Gastroesophageal sphincter (tissue), 4 donors: Measurements from ENCODE around the gene UGGT1. TPM values are rescaled to one million over a fixed set of nuclear protein-coding genes. Genes with fewer than 3 reads are reported as not detected.

Experiments
- ATAC-seq: fragments of 150-250 bp; one replicate; pipeline ENCODE4 v1.9.1; 2016; ENCODE audit warnings: mild to moderate bottlenecking, moderate library complexity
- H3K27ac ChIP-seq, 4 donors: fragments of 200-600 bp; sonication (generic) in 3 of 4; 1 replicate in 3 of 4; 2 replicates in 1 of 4; pipeline ENCODE4 v1.5.1; 2016 to 2019
- H3K27me3 ChIP-seq: fragments of 200-600 bp; sonication (generic); one replicate; pipeline ENCODE4 v1.5.1; 2019
- H3K36me3 ChIP-seq, 2 donors: fragments of 200-600 bp; sonication (generic); one replicate each; pipeline ENCODE4 v1.5.1; 2019; ENCODE audit warnings: control low read depth in 1 of 2
- H3K4me1 ChIP-seq, 3 donors: fragments of 200-600 bp; sonication (generic); 1 replicate in 2 of 3; 2 replicates in 1 of 3; pipeline ENCODE4 v1.5.1; 2016 to 2019; ENCODE audit warnings: control low read depth in 2 of 3
- H3K4me3 ChIP-seq, 2 donors: fragments of 200-600 bp; sonication (generic); one replicate each; pipeline ENCODE4 v1.5.1; 2019; ENCODE audit warnings: mild to moderate bottlenecking in 1 of 2, moderate library complexity in 1 of 2
- H3K9me3 ChIP-seq, 3 donors: fragments of 200-600 bp; sonication (generic); one replicate each; pipeline ENCODE4 v1.5.1; 2017 to 2019; ENCODE audit warnings: control low read depth in 2 of 3
- CTCF ChIP-seq, 4 experiments: fragments of 200-600 bp in 2 of 4; fragments of 450-650 bp in 2 of 4; sonication (generic) in 1 of 4; IDR thresholded peaks; one replicate each; pipeline ENCODE4 v1.5.1; 2017 to 2019; ENCODE audit warnings: antibody characterized with exemption in 4 of 4, mild to moderate bottlenecking in 2 of 4, moderate library complexity in 2 of 4
- EP300 ChIP-seq: sonication (generic); formaldehyde crosslinking; IDR thresholded peaks from one replicate; pipeline ENCODE4 v1.6.1; 2017; ENCODE audit warnings: antibody characterized with exemption, mild to moderate bottlenecking
- POLR2A ChIP-seq, 2 donors: fragments of 450-650 bp; IDR thresholded peaks; one replicate each; pipeline ENCODE4 v1.6.1; 2017; ENCODE audit warnings: antibody characterized with exemption in 2 of 2, mild to moderate bottlenecking in 2 of 2, moderate library complexity in 1 of 2
- POLR2AphosphoS5 ChIP-seq: sonication (generic); formaldehyde crosslinking; IDR thresholded peaks from one replicate; pipeline ENCODE4 v1.6.1; 2017; ENCODE audit warnings: antibody characterized with exemption
- WGBS, 2 donors: methylation state at CpG; one replicate each; pipeline ENCODE4 v1.1.5; 2018; ENCODE audit warnings: low coverage in 1 of 2; 5-methylcytosine and 5-hydroxymethylcytosine counted together
- total RNA-seq, 4 donors: library from RNA; depleted of rRNA; stranded (reverse); fragments of >200 nt; gene quantifications; one replicate each; pipeline ENCODE4 v1.1.0, GENCODE V29; 2016

The UGGT1 gene
- total RNA-seq, 4 donors from 2014 or later: 35.5 to 55.4 (median 43.4) TPM

- TF ChIP-seq CTCF (IDR thresholded peaks at IDR 0.05) (no peak), POLR2A (IDR thresholded peaks at IDR 0.05) (no peak), POLR2AphosphoS5 (no peak), EP300 (no peak)
- WGBS, 2 donors: 65 to 83% methylated on average over 2 to 4 of the region's 6 CpGs
- Histone ChIP-seq H3K27ac (peak overlapping the region; percentile 10 to 75 (median 52)), H3K4me3 (no peak overlapping the region), H3K27me3 (no peaks in the 10 kb centered on the region), H3K36me3 (peaks cover 0 to 93% of the 10 kb centered on the region in 2 donors), H3K4me1 (peaks cover 0 to 6% (median 0%) of the 10 kb centered on the region in 3 donors), H3K9me3 (no peaks in the 10 kb centered on the region)
- ATAC-seq: no peak
These were observed 94.6 kb downstream of the UGGT1 start for GRCh38 chr2:128185576-128185975.

GRCh38 chr2:128187032-128187654 lies 96.1 kb downstream of the UGGT1 start:
- ATAC-seq: no peak
- 88 to 98% methylated on average over 8 to 9 of the region's 9 CpGs for WGBS, 2 donors
- no peak for TF ChIP-seq EP300
- no peak for TF ChIP-seq POLR2A (IDR thresholded peaks at IDR 0.05)
- TF ChIP-seq POLR2AphosphoS5: no peak
- no peak for TF ChIP-seq CTCF (IDR thresholded peaks at IDR 0.05)

GRCh38 chr2:128195435-128195984 lies 104.5 kb downstream of the UGGT1 start:
- Histone ChIP-seq H3K27ac (peak overlapping the region in 1 of 4 donors; percentile 57), H3K36me3 (peaks cover 0 to 15% of the 10 kb centered on the region in 2 donors), H3K27me3 (no peaks in the 10 kb centered on the region), H3K9me3 (no peaks in the 10 kb centered on the region), H3K4me3 (no peak overlapping the region), H3K4me1 (peaks cover 0 to 27% (median 3%) of the 10 kb centered on the region in 3 donors)
- 74 to 82% methylated on average over 2 of the region's 6 CpGs for whole genome bisulfite sequencing, 2 donors
- no peak for ATAC-seq
- TF ChIP-seq POLR2AphosphoS5: no peak
- no peak for TF ChIP-seq CTCF (IDR thresholded peaks at IDR 0.05)
- no peak for TF ChIP-seq POLR2A (IDR thresholded peaks at IDR 0.05)
- no peak for TF ChIP-seq EP300

More at GRCh38 chr2:128187032-128187654, 96.1 kb downstream of the UGGT1 start:
- peaks cover 0 to 6% (median 0%) of the 10 kb centered on the region in 3 donors for H3K4me1 ChIP-seq
- no peaks in the 10 kb centered on the region for H3K9me3 ChIP-seq
- H3K27me3 ChIP-seq: no peaks in the 10 kb centered on the region
- H3K4me3 ChIP-seq: no peak overlapping the region
- H3K36me3 ChIP-seq: peaks cover 0 to 92% of the 10 kb centered on the region in 2 donors
- peak overlapping the region in 1 of 4 donors; percentile 6 for H3K27ac ChIP-seq

- TF ChIP-seq POLR2AphosphoS5 (no peak), POLR2A (IDR thresholded peaks at IDR 0.05) (no peak), CTCF (IDR thresholded peaks at IDR 0.05) (no peak), EP300 (no peak)
- Histone ChIP-seq H3K27me3 (no peaks in the 10 kb centered on the region), H3K4me1 (peaks cover 0 to 27% (median 3%) of the 10 kb centered on the region in 3 donors), H3K4me3 (no peak overlapping the region), H3K9me3 (no peaks in the 10 kb centered on the region), H3K27ac (peak overlapping the region in 3 of 4 donors; percentile 48 to 57 (median 57)), H3K36me3 (peaks cover 0 to 10% of the 10 kb centered on the region in 2 donors)
- WGBS, 2 donors: 0 to 80% methylated on average over 1 to 2 of the region's 5 CpGs
- no peak for ATAC-seq
These were observed 105.0 kb downstream of the UGGT1 start for GRCh38 chr2:128196026-128196425.
